Activated CD4-positive, CD25-positive, alpha-beta regulatory T cell treated with anti-CD3 and anti-CD28 coated beads, Interleukin-2, amount 50 U/mL, for 24 hours (primary cell): ENCODE measurements around the gene SEMA4G.

Experiments used
- ATAC-seq, 2 donors: fragments of 150-1000 bp; cut with Tn5 transposase; one replicate each; pipeline ENCODE4 v1.10.0; 2021; ENCODE audit warnings: mild to moderate bottlenecking in 1 of 2, moderate library complexity in 1 of 2

Gene SEMA4G

GRCh38 chr10:101007915-101008822, 38.9 kb downstream of the SEMA4G start:
- no peak for ATAC-seq

GRCh38 chr10:101008823-101009423, 39.6 kb downstream of the SEMA4G start:
- ATAC-seq, result no peak

DNA sequence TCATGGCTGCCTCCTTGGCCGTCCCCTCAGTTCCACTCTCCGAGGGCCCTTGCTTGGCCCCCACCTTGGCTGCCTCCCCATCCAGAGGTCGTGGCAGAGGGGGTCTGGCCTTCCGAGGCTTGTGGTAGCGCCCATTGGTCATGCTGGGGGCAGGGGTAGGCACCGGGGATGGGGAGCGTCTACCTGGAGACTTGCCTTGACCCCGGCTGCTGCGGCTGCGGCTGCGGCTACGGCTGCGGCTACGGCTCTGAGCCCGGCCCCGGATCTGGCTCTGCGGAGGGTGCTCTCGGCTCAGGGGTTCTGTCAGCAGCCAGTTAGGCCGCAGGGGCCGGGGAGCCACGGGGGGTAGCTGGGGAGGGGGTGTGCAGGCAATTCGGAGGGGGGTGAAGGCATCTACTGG, 41.0 kb downstream of the SEMA4G start:
- no peak for ATAC-seq

- no peak for ATAC-seq
Measured at GRCh38 chr10:101011517-101012423, 42.5 kb downstream of the SEMA4G start.

DNA sequence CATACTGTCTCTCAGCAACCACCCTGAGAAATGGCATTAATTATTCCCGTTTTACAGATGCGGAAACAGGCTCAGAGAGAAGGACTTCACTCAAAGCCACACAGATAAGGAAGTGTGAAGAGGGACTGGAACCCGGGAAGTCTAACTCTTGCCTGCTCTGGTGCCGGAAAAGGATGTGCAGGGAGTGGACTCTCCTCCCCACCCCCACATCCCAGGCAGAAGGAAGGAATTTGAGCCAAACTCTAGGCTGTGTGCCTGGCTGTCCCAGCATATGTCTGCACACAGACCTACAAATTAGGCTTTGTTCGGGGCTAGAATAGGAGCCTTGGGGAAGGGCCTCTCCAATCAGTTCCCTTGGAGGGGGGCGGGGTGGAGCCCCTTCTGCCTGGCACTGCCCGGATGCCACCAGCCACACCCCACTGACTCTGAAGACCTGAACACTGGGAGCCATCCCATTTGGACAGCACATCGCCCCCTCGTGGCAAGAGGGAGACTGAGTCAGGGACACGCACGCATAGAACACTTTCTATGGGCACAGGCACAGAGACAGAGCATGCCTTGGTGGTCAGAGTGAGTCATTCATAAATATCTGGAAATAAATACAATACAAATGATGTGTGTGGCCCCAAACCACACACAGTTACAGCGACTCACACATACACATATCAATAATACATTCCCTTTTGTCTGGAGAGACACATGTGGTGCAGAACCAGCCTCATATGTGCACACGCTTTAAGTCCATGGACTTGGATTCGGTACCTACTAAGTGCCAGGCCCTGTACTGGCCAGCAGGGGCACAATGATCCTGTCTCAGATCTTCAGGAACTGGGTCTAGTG, 43.4 kb downstream of the SEMA4G start:
- ATAC-seq, result peak; percentile 93 to 95

- no peak for ATAC-seq
Measured at GRCh38 chr10:101013365-101013825, 44.1 kb downstream of the SEMA4G start.

DNA sequence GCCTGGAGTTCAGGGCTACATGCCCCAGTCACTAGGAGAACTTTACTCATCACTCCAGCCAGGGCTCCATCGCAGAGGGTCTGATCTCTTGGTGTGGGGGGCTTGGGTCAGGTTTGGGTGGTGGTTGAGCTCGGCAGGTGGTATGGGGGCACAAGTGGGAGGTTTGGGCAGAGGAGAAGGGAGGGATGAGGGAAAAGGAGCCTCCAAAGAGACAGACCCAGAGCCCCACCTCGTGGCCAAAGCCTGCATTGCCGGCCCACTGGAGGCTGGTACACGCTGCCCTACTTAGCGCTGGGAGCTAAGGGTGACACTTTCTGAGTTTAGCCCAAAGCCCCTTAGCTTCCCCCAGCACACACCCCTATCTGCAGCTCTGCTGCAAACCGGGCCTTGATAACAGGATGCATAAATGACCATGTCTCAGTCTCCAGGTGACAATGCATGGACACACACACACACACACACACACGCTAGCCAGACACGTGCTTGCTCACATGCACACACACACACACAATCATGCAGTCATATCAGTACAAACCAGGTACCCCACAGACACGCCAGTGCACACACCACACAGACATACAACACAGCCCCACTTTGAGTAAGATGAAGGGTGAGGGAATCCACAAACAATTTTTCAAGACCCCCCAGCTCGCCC, 45.1 kb downstream of the SEMA4G start:
- no peak for ATAC-seq

DNA sequence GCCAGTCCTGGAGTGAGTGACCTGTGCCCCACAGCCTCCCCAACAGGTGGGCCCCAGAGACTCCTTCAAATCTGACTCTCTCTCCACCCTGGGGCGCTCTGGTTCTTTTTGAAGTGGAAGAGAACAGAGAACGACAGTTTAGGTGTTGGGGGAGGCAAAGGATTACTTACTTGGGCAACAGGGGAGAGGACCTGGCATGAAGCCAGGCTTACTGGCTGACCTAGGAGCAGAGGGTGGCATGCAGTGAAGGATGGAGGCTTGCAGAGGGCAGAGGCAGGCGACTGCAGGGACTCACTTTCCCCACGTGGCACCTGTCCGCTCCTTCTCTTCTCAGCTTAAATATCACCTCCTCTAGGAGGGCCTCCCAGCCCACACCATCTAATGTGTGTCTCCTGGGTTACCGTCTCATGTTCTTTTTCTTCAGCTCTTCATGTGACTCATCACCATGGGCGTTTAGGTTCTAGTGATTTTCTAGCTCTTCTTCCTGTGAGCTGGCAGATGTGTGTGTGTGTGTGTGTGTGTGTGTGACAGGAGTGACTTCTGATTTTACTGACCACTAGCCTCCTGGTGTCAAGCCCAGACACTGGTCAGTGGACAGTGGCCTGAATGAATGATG, 45.8 kb downstream of the SEMA4G start:
- ATAC-seq, result peak in 1 of 2 donors; percentile 27

- ATAC-seq, result no peak
Measured at GRCh38 chr10:101015582-101015973, 46.3 kb downstream of the SEMA4G start.

- ATAC-seq, result no peak
Measured at GRCh38 chr10:101016814-101017213, 47.5 kb downstream of the SEMA4G start.

GRCh38 chr10:101018118-101018599, 48.9 kb downstream of the SEMA4G start:
- no peak for ATAC-seq

DNA sequence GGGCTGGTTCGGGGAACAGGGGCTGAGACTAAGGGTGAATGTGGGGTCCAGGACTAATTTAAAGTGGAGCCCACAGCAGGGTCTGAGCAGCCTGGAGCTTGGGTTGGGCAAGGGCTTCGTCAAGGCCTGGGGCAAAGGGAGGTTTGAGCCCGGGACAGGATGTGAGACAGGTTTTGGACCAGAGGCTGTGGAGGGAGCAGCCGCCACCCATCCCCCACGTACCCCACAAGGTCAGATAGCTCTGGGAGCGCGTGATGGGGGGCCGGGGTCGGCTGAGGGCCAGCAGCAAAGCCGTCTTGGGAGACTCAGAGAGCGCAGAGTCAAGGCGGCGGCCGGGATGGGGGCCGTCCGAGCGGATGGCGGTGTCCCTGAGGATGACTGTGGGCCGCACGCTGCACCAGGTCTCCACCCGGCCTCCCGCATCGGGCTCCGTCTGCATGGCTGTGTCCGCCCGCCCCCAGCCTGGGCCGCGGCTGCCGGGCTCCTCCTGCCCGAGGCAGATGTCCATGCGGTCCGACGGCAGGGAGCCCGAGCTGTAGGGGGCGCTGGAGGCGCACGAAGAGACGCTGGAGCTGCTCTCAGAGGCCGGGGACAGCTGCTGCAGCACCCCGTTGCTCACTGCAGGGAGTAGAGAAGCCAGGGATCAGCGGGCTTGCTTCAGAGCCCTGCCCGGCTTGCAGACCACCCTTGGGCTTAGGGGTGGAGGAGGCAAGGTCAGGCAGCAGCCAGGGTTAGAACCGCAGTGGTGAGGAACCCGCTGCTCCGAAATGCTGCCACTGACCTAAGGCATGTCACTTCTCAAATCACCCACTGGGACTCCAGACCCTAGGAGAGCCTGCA, 49.5 kb downstream of the SEMA4G start:
- ATAC-seq, result peak; percentile 63 to 64
